HEK293 (cell line): ENCODE measurements around the gene FGFBP3.

Source experiments
- BCL11B ChIP-seq: fragments of 450-650 bp; formaldehyde crosslinking; IDR thresholded peaks from 2 replicates; pipeline ENCODE4 v1.5.1; 2016; ENCODE audit warnings: low read depth, missing biosample characterization, missing genetic modification characterization
- EGR2 ChIP-seq: fragments of 450-650 bp; formaldehyde crosslinking; IDR thresholded peaks from 2 replicates; pipeline ENCODE4 v1.5.1; 2016; ENCODE audit warnings: low read depth, missing biosample characterization, missing genetic modification characterization
- FEZF1 ChIP-seq: fragments of 450-650 bp; formaldehyde crosslinking; IDR thresholded peaks from 2 replicates; pipeline ENCODE4 v1.5.1; 2016; ENCODE audit warnings: missing biosample characterization, missing genetic modification characterization
- GLIS2 ChIP-seq: fragments of 450-650 bp; formaldehyde crosslinking; IDR thresholded peaks from 2 replicates; pipeline ENCODE4 v1.5.1; 2016; ENCODE audit warnings: missing biosample characterization, missing genetic modification characterization
- INSM2 ChIP-seq: fragments of 450-650 bp; formaldehyde crosslinking; IDR thresholded peaks from 2 replicates; pipeline ENCODE4 v1.5.1; 2016; ENCODE audit warnings: missing biosample characterization, missing genetic modification characterization
- KLF8 ChIP-seq: fragments of 450-650 bp; formaldehyde crosslinking; IDR thresholded peaks from 2 replicates; pipeline ENCODE4 v1.5.1; 2016; ENCODE audit warnings: missing biosample characterization, missing genetic modification characterization
- MEIS1 ChIP-seq: sonication (generic); formaldehyde crosslinking; IDR thresholded peaks from 2 replicates; pipeline ENCODE4 v1.8.1; 2022; ENCODE audit warnings: missing genetic modification reagents, mild to moderate bottlenecking, borderline replicate concordance
- OVOL3 ChIP-seq: fragments of 450-650 bp; formaldehyde crosslinking; IDR thresholded peaks from 2 replicates; pipeline ENCODE4 v1.5.1; 2016; ENCODE audit warnings: missing biosample characterization, missing genetic modification characterization
- PRDM10 ChIP-seq: fragments of 450-650 bp; formaldehyde crosslinking; IDR thresholded peaks from 2 replicates; pipeline ENCODE4 v1.5.1; 2016; ENCODE audit warnings: missing biosample characterization, missing genetic modification characterization
- SETDB1 ChIP-seq: IDR thresholded peaks from one replicate; pipeline ENCODE4 v1.6.1; 2017; ENCODE audit warnings: mild to moderate bottlenecking, low read length, moderate library complexity, mixed read lengths; ENCODE audit not compliant: insufficient read length
- ZBTB17 ChIP-seq: fragments of 450-650 bp; formaldehyde crosslinking; IDR thresholded peaks from 2 replicates; pipeline ENCODE4 v1.5.1; 2016; ENCODE audit warnings: missing biosample characterization, missing genetic modification characterization
- ZNF146 ChIP-seq: fragments of 450-650 bp; formaldehyde crosslinking; IDR thresholded peaks from 2 replicates; pipeline ENCODE4 v1.5.1; 2016; ENCODE audit warnings: missing biosample characterization, missing genetic modification characterization
- ZNF175 ChIP-seq: fragments of 450-650 bp; formaldehyde crosslinking; IDR thresholded peaks from 2 replicates; pipeline ENCODE4 v1.5.1; 2016; ENCODE audit warnings: missing biosample characterization, missing genetic modification characterization
- ZNF184 ChIP-seq: fragments of 450-650 bp; IDR thresholded peaks from 2 replicates; pipeline ENCODE4 v1.5.1; 2018; ENCODE audit warnings: missing biosample characterization, mild to moderate bottlenecking, missing genetic modification characterization
- ZNF335 ChIP-seq: fragments of 450-650 bp; formaldehyde crosslinking; conservative IDR thresholded peaks from 2 replicates; pipeline ENCODE4 v1.5.1; 2016; ENCODE audit warnings: missing biosample characterization, missing genetic modification characterization
- ZNF362 ChIP-seq: fragments of 450-650 bp; formaldehyde crosslinking; IDR thresholded peaks from 2 replicates; pipeline ENCODE4 v1.5.1; 2016; ENCODE audit warnings: missing biosample characterization, missing genetic modification characterization
- ZNF391 ChIP-seq: fragments of 450-650 bp; formaldehyde crosslinking; IDR thresholded peaks from 2 replicates; pipeline ENCODE4 v1.5.1; 2016; ENCODE audit warnings: low read depth, missing biosample characterization, missing genetic modification characterization, borderline replicate concordance
- ZNF394 ChIP-seq: fragments of 450-650 bp; formaldehyde crosslinking; IDR thresholded peaks from 2 replicates; pipeline ENCODE4 v1.5.1; 2016; ENCODE audit warnings: missing biosample characterization, missing genetic modification characterization, mild to moderate bottlenecking, moderate library complexity, borderline replicate concordance
- ZNF398 ChIP-seq: fragments of 450-650 bp; formaldehyde crosslinking; IDR thresholded peaks from 2 replicates; pipeline ENCODE4 v1.5.1; 2017; ENCODE audit warnings: missing biosample characterization, missing genetic modification characterization
- ZNF514 ChIP-seq: fragments of 450-650 bp; formaldehyde crosslinking; IDR thresholded peaks from 2 replicates; pipeline ENCODE4 v1.5.1; 2016; ENCODE audit warnings: missing biosample characterization, missing genetic modification characterization
- ZNF585B ChIP-seq: fragments of 450-650 bp; formaldehyde crosslinking; IDR thresholded peaks from 2 replicates; pipeline ENCODE4 v1.5.1; 2016; ENCODE audit warnings: missing biosample characterization, missing genetic modification characterization
- ZNF621 ChIP-seq: fragments of 450-650 bp; formaldehyde crosslinking; IDR thresholded peaks from 2 replicates; pipeline ENCODE4 v1.5.1; 2017; ENCODE audit warnings: missing biosample characterization, missing genetic modification characterization
- ZNF670 ChIP-seq: fragments of 450-650 bp; formaldehyde crosslinking; IDR thresholded peaks from 2 replicates; pipeline ENCODE4 v1.5.1; 2016; ENCODE audit warnings: missing biosample characterization, missing genetic modification characterization, low read depth
- ZNF692 ChIP-seq: fragments of 450-650 bp; formaldehyde crosslinking; IDR thresholded peaks from 2 replicates; pipeline ENCODE4 v1.5.1; 2016; ENCODE audit warnings: missing biosample characterization, missing genetic modification characterization
- ZNF707 ChIP-seq: fragments of 450-650 bp; formaldehyde crosslinking; IDR thresholded peaks from 2 replicates; pipeline ENCODE4 v1.5.1; 2016; ENCODE audit warnings: missing biosample characterization, missing genetic modification characterization
- ZNF791 ChIP-seq: fragments of 450-650 bp; formaldehyde crosslinking; IDR thresholded peaks from 2 replicates; pipeline ENCODE4 v1.5.1; 2016; ENCODE audit warnings: missing biosample characterization, missing genetic modification characterization

The FGFBP3 gene

GRCh38 chr10:91883549-91884444 lies 25.5 kb downstream of the FGFBP3 start (continued):
- TF ChIP-seq ZNF391 (no peak), ZNF362 (tag by site-specific recombination) (peak; percentile 64; the same call in 1 of the 2 replicates), ZNF621 (no peak), ZNF184 (tag by site-specific recombination) (no peak), ZNF791 (no peak), MEIS1 (CRISPR knock-in tag) (no peak), ZNF585B (tag by site-specific recombination) (no peak), ZNF514 (tag by site-specific recombination) (no peak), ZNF394 (tag by site-specific recombination) (peak; percentile 44; the same call in 1 of the 2 replicates), ZBTB17 (tag by site-specific recombination) (peak; percentile 96), PRDM10 (tag by site-specific recombination) (peak; percentile 56; the same call in 1 of the 2 replicates), ZNF707 (tag by site-specific recombination) (no peak), ZNF398 (tag by site-specific recombination) (no peak), EGR2 (no peak), GLIS2 (peak; percentile 67), ZNF175 (tag by site-specific recombination) (no peak), FEZF1 (tag by site-specific recombination) (peak; percentile 88), KLF8 (tag by site-specific recombination) (0 out of 2 replicates have a peak, but pooled peaks have one; percentile 19), OVOL3 (tag by site-specific recombination) (no peak), ZNF692 (tag by site-specific recombination) (peak; percentile 96), BCL11B (tag by site-specific recombination) (no peak), ZNF146 (tag by site-specific recombination) (no peak), ZNF670 (no peak), ZNF335 (tag by site-specific recombination) (peak; percentile 97), SETDB1 (no peak), INSM2 (tag by site-specific recombination) (no peak)
